AML-193 (cell line): ENCODE measurements around the gene ATP9A.
"Not testable (repeated sequence)": the region's sequence is repeated elsewhere in the genome, so short reads cannot be mapped to it uniquely, and the experiment has no call there.

ENCODE experiments used
- DNase-seq, 2 experiments: peaks; one replicate each; lab custom pipeline; 2025; lab: John Stamatoyannopoulos, UW

ATP9A gene

GRCh38 chr20:51573576-51574243 is 194.5 kb downstream of the ATP9A start:
- no peak for DNase-seq

- no peak for DNase-seq
These were observed 196.8 kb downstream of the ATP9A start for GRCh38 chr20:51571460-51571794.

- no peak for DNase-seq
These were observed 197.3 kb downstream of the ATP9A start for GRCh38 chr20:51570739-51571459.

- no peak for DNase-seq
These were observed 198.1 kb downstream of the ATP9A start for GRCh38 chr20:51569815-51570738.

- DNase-seq: not testable (repeated sequence)
These were observed 199.7 kb downstream of the ATP9A start for GRCh38 chr20:51568533-51568932.

- no peak for DNase-seq
These were observed 200.6 kb downstream of the ATP9A start for GRCh38 chr20:51567622-51568021.

- no peak for DNase-seq
These were observed 201.6 kb downstream of the ATP9A start for GRCh38 chr20:51566594-51566993.

GRCh38 chr20:51565298-51566144 is 202.7 kb downstream of the ATP9A start:
- DNase-seq: no peak

GRCh38 chr20:51563486-51564332 is 204.5 kb downstream of the ATP9A start:
- no peak for DNase-seq

GRCh38 chr20:51563174-51563485 is 205.1 kb downstream of the ATP9A start:
- DNase-seq: no peak

GRCh38 chr20:51562332-51563173 is 205.6 kb downstream of the ATP9A start:
- DNase-seq: no peak

GRCh38 chr20:51562027-51562331 is 206.2 kb downstream of the ATP9A start:
- DNase-seq: no peak

- DNase-seq: no peak
These were observed 207.5 kb downstream of the ATP9A start for GRCh38 chr20:51560550-51561307.

GRCh38 chr20:51560042-51560441 is 208.1 kb downstream of the ATP9A start:
- DNase-seq: no peak

GRCh38 chr20:51554538-51555165 is 213.5 kb downstream of the ATP9A start:
- no peak for DNase-seq

GRCh38 chr20:51553897-51554486 is 214.2 kb downstream of the ATP9A start:
- DNase-seq: no peak

- DNase-seq: no peak
These were observed 217.0 kb downstream of the ATP9A start for GRCh38 chr20:51551186-51551585.

GRCh38 chr20:51549474-51549873 is 218.7 kb downstream of the ATP9A start:
- no peak for DNase-seq

- no peak for DNase-seq
These were observed 220.2 kb downstream of the ATP9A start for GRCh38 chr20:51547951-51548350.
